HEK293T (cell line): ENCODE results near the gene ARL4A.
A peak's percentile ranks its signal among the peaks of the same experiment; 100 is the strongest.

Source experiments
- CTCF ChIA-PET: fragments of 350-600 bp; formaldehyde crosslinking; extraction: SDS; loops from one replicate; lab custom pipeline; 2021; ENCODE audit warnings: antibody characterized with exemption, inconsistent platforms; lab: Yijun Ruan, JAX
- POLR2A ChIA-PET: fragments of 350-600 bp; formaldehyde crosslinking; extraction: SDS; loops from one replicate; lab custom pipeline; 2020; ENCODE audit warnings: antibody characterized with exemption, inconsistent platforms; lab: Yijun Ruan, JAX
- DNase-seq: peaks from one replicate; pipeline ENCODE4 v3.0.0; 2012; ENCODE audit warnings: mixed read lengths; ENCODE audit errors: extremely low spot score
- ARNT ChIP-seq: fragments of 450-650 bp; IDR thresholded peaks from 2 replicates; pipeline ENCODE4 v1.6.1; 2017; ENCODE audit warnings: mild to moderate bottlenecking
- BHLHE40 ChIP-seq: fragments of 450-650 bp; IDR thresholded peaks from 2 replicates; pipeline ENCODE4 v1.6.1; 2016; ENCODE audit warnings: mild to moderate bottlenecking, moderate library complexity, borderline replicate concordance
- CTBP1 ChIP-seq: fragments of 450-650 bp; IDR thresholded peaks from 2 replicates; pipeline ENCODE4 v1.6.1; 2016; ENCODE audit warnings: borderline replicate concordance
- ELF4 ChIP-seq: fragments of 450-650 bp; IDR thresholded peaks from 2 replicates; pipeline ENCODE4 v1.6.1; 2017; ENCODE audit warnings: antibody characterized with exemption
- FOXA1 ChIP-seq: fragments of 450-650 bp; IDR thresholded peaks from 2 replicates; pipeline ENCODE4 v1.6.1; 2016; ENCODE audit warnings: mild to moderate bottlenecking
- FOXK2 ChIP-seq: fragments of 450-650 bp; IDR thresholded peaks from 2 replicates; pipeline ENCODE4 v1.6.1; 2016; ENCODE audit warnings: mild to moderate bottlenecking
- FOXM1 ChIP-seq: fragments of 450-650 bp; IDR thresholded peaks from 2 replicates; pipeline ENCODE4 v1.6.1; 2017; ENCODE audit warnings: mild to moderate bottlenecking, borderline replicate concordance
- HDGF ChIP-seq: fragments of 450-650 bp; IDR thresholded peaks from 2 replicates; pipeline ENCODE4 v1.6.1; 2017; ENCODE audit warnings: antibody characterized with exemption, borderline replicate concordance
- L3MBTL2 ChIP-seq: fragments of 450-650 bp; conservative IDR thresholded peaks from 2 replicates; pipeline ENCODE4 v1.6.1; 2016; ENCODE audit warnings: mild to moderate bottlenecking
- LEF1 ChIP-seq: fragments of 450-650 bp; IDR thresholded peaks from 2 replicates; pipeline ENCODE4 v1.6.1; 2017; ENCODE audit warnings: mild to moderate bottlenecking, borderline replicate concordance
- NFRKB ChIP-seq: fragments of 450-650 bp; IDR thresholded peaks from 2 replicates; pipeline ENCODE4 v1.6.1; 2016; ENCODE audit warnings: mild to moderate bottlenecking, moderate library complexity
- SP1 ChIP-seq: fragments of 450-650 bp; IDR thresholded peaks from 2 replicates; pipeline ENCODE4 v1.6.1; 2017
- SUZ12 ChIP-seq: fragments of 450-650 bp; IDR thresholded peaks from 2 replicates; pipeline ENCODE4 v1.6.1; 2016; ENCODE audit warnings: mild to moderate bottlenecking
- TARDBP ChIP-seq: fragments of 450-650 bp; IDR thresholded peaks from 2 replicates; pipeline ENCODE4 v1.6.1; 2016
- ZNF384 ChIP-seq: fragments of 450-650 bp; IDR thresholded peaks from 2 replicates; pipeline ENCODE4 v1.6.1; 2016
- TF ChIP-seq, protein P1 (sequence below): fragments of 450-650 bp; IDR thresholded peaks from 2 replicates; pipeline ENCODE4 v1.6.1; 2016

ARL4A gene

DNA sequence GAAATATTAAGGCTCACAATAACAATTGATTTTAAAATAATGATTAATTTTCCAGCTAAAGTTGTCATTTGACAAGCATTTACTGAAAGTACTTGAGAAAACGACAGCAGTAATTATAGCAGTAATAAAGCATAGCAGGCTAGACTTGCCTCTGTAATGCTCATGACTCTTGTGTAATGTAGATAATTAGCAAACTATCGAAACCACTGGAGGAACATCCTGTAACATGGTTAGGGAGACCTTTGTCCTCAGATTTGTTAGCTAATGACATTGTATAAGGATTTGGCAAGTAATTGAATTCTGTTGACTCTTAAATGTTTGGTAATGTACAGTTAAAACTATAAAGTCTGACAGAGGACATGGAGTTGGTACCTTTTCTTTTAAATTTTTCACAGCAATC lies 24.8 kb downstream of the ARL4A start:
- no peak for DNase-seq
- TF ChIP-seq TARDBP = no peak
- TF ChIP-seq HDGF = no peak
- TF ChIP-seq SUZ12 = no peak
- no peak for TF ChIP-seq SP1
- TF ChIP-seq, protein P1, sequence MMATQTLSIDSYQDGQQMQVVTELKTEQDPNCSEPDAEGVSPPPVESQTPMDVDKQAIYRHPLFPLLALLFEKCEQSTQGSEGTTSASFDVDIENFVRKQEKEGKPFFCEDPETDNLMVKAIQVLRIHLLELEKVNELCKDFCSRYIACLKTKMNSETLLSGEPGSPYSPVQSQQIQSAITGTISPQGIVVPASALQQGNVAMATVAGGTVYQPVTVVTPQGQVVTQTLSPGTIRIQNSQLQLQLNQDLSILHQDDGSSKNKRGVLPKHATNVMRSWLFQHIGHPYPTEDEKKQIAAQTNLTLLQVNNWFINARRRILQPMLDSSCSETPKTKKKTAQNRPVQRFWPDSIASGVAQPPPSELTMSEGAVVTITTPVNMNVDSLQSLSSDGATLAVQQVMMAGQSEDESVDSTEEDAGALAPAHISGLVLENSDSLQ = no peak
- TF ChIP-seq ZNF384 = no peak
- TF ChIP-seq NFRKB = no peak
- ChIA-PET POLR2A (no interaction called here), CTCF (no interaction called here)

DNA sequence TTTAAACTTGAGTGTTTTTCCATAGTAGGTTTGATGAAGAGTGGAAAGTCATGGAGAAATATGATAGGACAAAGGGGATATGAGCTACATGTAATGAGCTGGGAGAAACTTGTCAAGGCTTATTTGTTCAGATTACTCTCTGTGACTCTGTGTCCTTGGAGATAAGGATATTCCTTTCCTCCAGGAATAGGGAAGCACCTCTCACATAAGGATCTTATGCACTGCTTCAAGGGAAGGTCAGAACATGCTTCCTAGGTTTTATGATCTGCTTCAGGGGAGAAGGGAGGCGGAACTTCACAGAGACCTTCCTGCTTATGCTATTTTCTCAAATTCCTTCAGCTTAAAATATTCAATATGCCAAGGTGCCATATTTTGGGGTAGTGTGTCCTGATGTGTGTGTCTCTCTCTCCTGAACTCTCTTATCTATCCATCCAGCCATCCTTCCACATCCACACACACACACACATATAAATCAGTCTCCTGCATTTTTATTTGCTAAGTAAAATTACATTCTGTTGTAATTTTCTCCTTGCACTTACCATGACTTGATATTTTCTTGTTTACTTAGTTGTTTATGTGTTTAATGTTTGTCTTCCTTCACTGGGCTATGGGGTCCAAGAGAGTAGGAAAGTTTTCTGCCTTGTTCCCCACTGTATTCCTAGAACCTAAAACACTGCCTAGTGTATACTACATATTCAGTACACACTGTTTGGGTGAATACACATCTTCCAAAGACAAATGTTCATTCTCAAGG lies 26.4 kb downstream of the ARL4A start:
- POLR2A ChIA-PET = interaction anchor here (1.0 kb wide), 1 partner anchor 27 kb away, joined by 3 read pairs; the partner anchor contains the start of gene ARL4A
- CTCF ChIA-PET = no interaction called here
- DNase-seq = no peak
- no peak for TF ChIP-seq FOXK2
- TF ChIP-seq, protein P1 = no peak
- TF ChIP-seq SP1 = no peak

DNA sequence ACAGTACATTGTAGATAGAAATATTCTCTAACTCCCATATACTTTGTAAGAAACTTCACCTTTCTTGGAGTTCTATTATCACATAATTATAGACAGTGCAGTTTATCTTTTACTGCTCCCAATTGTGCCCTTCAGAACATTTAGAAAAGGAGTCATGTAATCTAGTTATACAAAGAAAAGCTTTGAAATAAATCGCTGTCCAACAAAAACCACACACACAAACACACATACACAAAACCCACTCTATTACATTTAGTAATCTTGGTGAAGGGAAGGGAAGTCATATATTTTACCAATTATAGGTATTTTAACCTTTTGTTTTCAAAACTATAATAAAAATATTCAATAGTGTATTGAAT lies 26.9 kb downstream of the ARL4A start:
- no peak for DNase-seq
- TF ChIP-seq LEF1 = no peak
- TF ChIP-seq BHLHE40 = no peak
- TF ChIP-seq SUZ12 = no peak
- no peak for TF ChIP-seq ZNF384
- no peak for TF ChIP-seq FOXA1
- TF ChIP-seq ELF4 = no peak
- no peak for TF ChIP-seq CTBP1
- no peak for TF ChIP-seq HDGF
- no peak for TF ChIP-seq SP1
- TF ChIP-seq FOXM1 = no peak
- CTCF ChIA-PET = no interaction called here
- POLR2A ChIA-PET = no interaction called here

DNA sequence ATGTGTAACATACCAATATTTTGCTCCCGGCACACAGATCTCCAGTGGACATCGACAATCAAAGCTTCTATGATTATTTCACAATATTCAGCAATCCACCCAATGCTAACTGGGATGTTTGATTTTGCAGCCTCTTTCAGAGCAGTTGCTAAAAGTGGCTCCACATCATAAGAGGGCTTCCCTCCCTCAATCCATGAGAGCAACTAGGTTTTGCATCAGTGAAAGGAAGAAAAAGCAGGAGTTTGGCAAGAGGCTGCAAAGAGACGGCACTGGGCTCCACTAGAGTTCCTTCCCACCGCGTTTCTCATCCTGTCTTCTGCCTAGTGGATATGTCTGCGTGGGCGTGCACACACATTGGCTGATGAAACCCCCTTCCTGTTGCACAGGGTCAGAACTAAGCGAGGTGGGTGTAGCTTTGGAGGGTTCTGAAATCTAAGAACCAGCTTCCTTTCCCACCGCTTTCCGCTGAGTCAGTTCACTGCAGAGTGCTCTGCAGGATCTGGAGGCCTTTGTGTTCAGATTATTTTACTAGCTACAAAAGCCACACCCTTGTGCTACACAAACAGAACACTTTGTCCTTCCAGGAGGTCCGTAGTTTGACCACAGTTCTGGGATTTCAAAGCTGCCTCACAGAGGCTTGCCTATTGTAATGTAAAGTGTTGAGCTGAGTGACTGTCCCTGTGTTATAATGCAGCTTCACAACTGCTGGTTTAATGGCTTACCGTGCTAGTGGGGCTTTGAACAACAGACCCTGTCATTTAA lies 28.1 kb downstream of the ARL4A start:
- ChIA-PET POLR2A (interaction anchor here (1.2 to 1.3 kb wide), 3 partner anchors 9 to 29 kb away, joined by 5 to 6 read pairs (median 5); partner anchors contain the start of gene ARL4A), CTCF (no interaction called here)
- TF ChIP-seq FOXM1 = no peak
- no peak for TF ChIP-seq ARNT
- TF ChIP-seq ELF4 = no peak
- TF ChIP-seq, protein P1 = no peak
- TF ChIP-seq L3MBTL2 = no peak
- TF ChIP-seq FOXK2 = no peak
- TF ChIP-seq SUZ12 = no peak
- no peak for TF ChIP-seq ZNF384
- no peak for TF ChIP-seq NFRKB
- TF ChIP-seq SP1 = no peak
- TF ChIP-seq TARDBP = no peak
- no peak for TF ChIP-seq HDGF
- peak; percentile 33 for DNase-seq

DNA sequence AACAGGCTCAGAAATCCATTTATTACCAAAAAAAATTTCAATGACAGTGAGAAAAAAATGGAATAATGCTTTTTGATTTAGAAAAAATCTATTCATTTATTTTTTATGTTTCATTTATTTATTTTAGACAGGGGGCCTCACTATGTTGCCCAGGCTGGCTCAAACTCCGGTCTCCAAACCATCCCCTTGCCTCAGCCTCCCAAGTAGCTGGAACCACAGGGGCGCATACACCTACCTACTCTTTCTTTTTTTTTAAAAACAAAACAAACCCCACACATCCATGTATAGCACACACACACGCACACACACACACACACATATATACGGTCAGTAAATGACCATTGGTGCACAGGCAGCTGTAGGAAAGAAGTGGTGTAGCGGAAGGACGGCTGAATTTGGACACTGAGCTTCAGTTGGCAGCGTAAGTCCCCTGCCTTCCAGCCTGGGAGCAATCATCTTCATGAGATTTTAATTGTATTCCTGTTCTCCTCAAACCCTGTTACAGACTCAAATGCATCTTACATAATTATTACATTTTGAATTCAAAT lies 28.8 kb downstream of the ARL4A start:
- ChIA-PET POLR2A (interaction anchor here (1.2 to 1.3 kb wide), 3 partner anchors 10 to 29 kb away, joined by 5 to 6 read pairs (median 5); partner anchors contain the start of gene ARL4A), CTCF (interaction anchor here (0.6 kb wide), 1 partner anchor 671 kb away, joined by 3 read pairs; no protein-coding TSS in a partner anchor)
- no peak for DNase-seq
- TF ChIP-seq TARDBP = no peak
- TF ChIP-seq, protein P1 = no peak
- TF ChIP-seq SP1 = no peak
- TF ChIP-seq ELF4 = no peak
- no peak for TF ChIP-seq FOXA1
- TF ChIP-seq CTBP1 = no peak
- no peak for TF ChIP-seq ARNT
- TF ChIP-seq FOXK2 = no peak
- TF ChIP-seq SUZ12 = no peak
- no peak for TF ChIP-seq LEF1
